Cardiac ventricle fibroblast (primary cell): ENCODE measurements around the gene ARSD. TPM values are rescaled to one million over a fixed set of nuclear protein-coding genes. Genes with fewer than 3 reads are reported as not detected.

Source experiments
- total RNA-seq: library from RNA; depleted of rRNA; stranded (reverse); fragments of >200 nt; gene quantifications from 2 replicates; pipeline ENCODE4 v1.2.3, GENCODE V29; 2015

Gene ARSD, protein sequence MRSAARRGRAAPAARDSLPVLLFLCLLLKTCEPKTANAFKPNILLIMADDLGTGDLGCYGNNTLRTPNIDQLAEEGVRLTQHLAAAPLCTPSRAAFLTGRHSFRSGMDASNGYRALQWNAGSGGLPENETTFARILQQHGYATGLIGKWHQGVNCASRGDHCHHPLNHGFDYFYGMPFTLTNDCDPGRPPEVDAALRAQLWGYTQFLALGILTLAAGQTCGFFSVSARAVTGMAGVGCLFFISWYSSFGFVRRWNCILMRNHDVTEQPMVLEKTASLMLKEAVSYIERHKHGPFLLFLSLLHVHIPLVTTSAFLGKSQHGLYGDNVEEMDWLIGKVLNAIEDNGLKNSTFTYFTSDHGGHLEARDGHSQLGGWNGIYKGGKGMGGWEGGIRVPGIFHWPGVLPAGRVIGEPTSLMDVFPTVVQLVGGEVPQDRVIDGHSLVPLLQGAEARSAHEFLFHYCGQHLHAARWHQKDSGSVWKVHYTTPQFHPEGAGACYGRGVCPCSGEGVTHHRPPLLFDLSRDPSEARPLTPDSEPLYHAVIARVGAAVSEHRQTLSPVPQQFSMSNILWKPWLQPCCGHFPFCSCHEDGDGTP
- 13.2 and 17.7 TPM in 2 replicates for total RNA-seq

GRCh38 chrX:2928583-2929434 is at the start of gene ARSD:
Gene ARSD (minus strand): TSS chrX:2929339. CDS start chrX:2929275, 64 bp downstream.

Other genes with a start within 250 kb of the ARSD start
- 494 and 509 TPM in 2 replicates for gene CD99, start 238.0 kb downstream of the ARSD start, total RNA-seq
- gene XG, start 177.3 kb downstream of the ARSD start, total RNA-seq, result 0.73 and 3.2 TPM in 2 replicates
- gene GYG2, start 100.4 kb downstream of the ARSD start, total RNA-seq, result 2.1 and 2.5 TPM in 2 replicates
- gene ARSH, start 77.2 kb upstream of the ARSD start, total RNA-seq, result not detected in 2 replicates
- gene ARSF, start 112.1 kb upstream of the ARSD start, total RNA-seq, result not detected in 2 replicates